CD4-positive, alpha-beta T cell (primary cell): ENCODE results near the gene CRTAP. TPM values are rescaled to one million over a fixed set of nuclear protein-coding genes. Genes with fewer than 3 reads are reported as not detected.

Experiments
- ATAC-seq: fragments of 200-7000 bp; cut with Tn5 transposase; one replicate; pipeline ENCODE4 v1.10.0; 2022; ENCODE audit warnings: mild to moderate bottlenecking; ENCODE audit not compliant: poor library complexity
- CTCF ChIA-PET: fragments of 350-600 bp; sonication (Branson Sonifier 250); formaldehyde crosslinking; loops from one replicate; lab custom pipeline; 2021; ENCODE audit warnings: antibody characterized with exemption, inconsistent platforms; lab: Charles Lee
- POLR2A ChIA-PET: fragments of 350-600 bp; sonication (Branson Sonifier 250); formaldehyde crosslinking; loops from one replicate; lab custom pipeline; 2021; ENCODE audit warnings: antibody characterized with exemption, inconsistent platforms; lab: Charles Lee
- DNase-seq, 14 experiments: peaks; one replicate each; pipeline ENCODE4 v3.0.0-alpha.2; 2013 to 2020; ENCODE audit warnings: mixed read lengths in 2 of 14
- H3K27ac ChIP-seq, 2 donors: one replicate each; pipeline versions ENCODE4 v1.5.1 to v1.7.0; 2013; ENCODE audit warnings: low read length in 2 of 2, low read depth in 1 of 2, mild to moderate bottlenecking in 1 of 2
- H3K27me3 ChIP-seq, 2 experiments: 1 replicate in 1 of 2; 2 replicates in 1 of 2; pipeline versions ENCODE4 v1.6.1 to v1.7.0; 2013; ENCODE audit warnings: low read length in 2 of 2, control low read depth in 1 of 2, mild to moderate bottlenecking in 1 of 2, moderate library complexity in 1 of 2; ENCODE audit not compliant: insufficient read depth in 2 of 2, control insufficient read depth in 1 of 2
- H3K36me3 ChIP-seq: one replicate; pipeline ENCODE4 v1.6.1; 2013; ENCODE audit warnings: low read length, control low read depth; ENCODE audit not compliant: insufficient read depth
- H3K4me1 ChIP-seq: one replicate; pipeline ENCODE4 v1.6.1; 2013; ENCODE audit warnings: low read length, control low read depth; ENCODE audit not compliant: insufficient read depth
- H3K4me3 ChIP-seq: one replicate; pipeline ENCODE4 v1.5.1; 2013; ENCODE audit warnings: mild to moderate bottlenecking, low read length, moderate library complexity
- H3K9me3 ChIP-seq, 2 experiments: 1 replicate in 1 of 2; 2 replicates in 1 of 2; pipeline versions ENCODE4 v1.6.1 to v1.7.0; 2013; ENCODE audit warnings: low read length in 2 of 2, mild to moderate bottlenecking in 2 of 2, control low read depth in 1 of 2, moderate library complexity in 1 of 2; ENCODE audit not compliant: control insufficient read depth in 1 of 2, insufficient read depth in 1 of 2
- H3K27ac Mint-ChIP-seq: one replicate; pipeline ENCODE4 v1.8.0; 2020; ENCODE audit warnings: mixed read lengths
- H3K27me3 Mint-ChIP-seq: one replicate; pipeline ENCODE4 v1.8.0; 2021; ENCODE audit warnings: mixed read lengths
- H3K36me3 Mint-ChIP-seq: one replicate; pipeline ENCODE4 v1.8.0; 2021; ENCODE audit warnings: low read depth, mixed read lengths
- H3K4me1 Mint-ChIP-seq: one replicate; pipeline ENCODE4 v1.8.0; 2021; ENCODE audit warnings: low read depth, mixed read lengths
- H3K4me3 Mint-ChIP-seq: one replicate; pipeline ENCODE4 v1.8.0; 2020; ENCODE audit warnings: mild to moderate bottlenecking, mixed read lengths
- H3K9me3 Mint-ChIP-seq: one replicate; pipeline ENCODE4 v1.8.0; 2020; ENCODE audit warnings: mixed read lengths
- CTCF ChIP-seq: fragments of 200-600 bp; IDR thresholded peaks from one replicate; pipeline ENCODE4 v1.8.0; 2022; ENCODE audit warnings: antibody characterized with exemption, mild to moderate bottlenecking
- intact Hi-C, 2 experiments: fragments of 100-400 bp; cut with DNase I in 1 of 2; cut with micrococcal nuclease in 1 of 2; formaldehyde crosslinking; loops; one replicate each; pipeline versions ENCODE4 v1.15.1 to v1.9.0; 2023 to 2025; cut with DNase I, micrococcal nuclease
- total RNA-seq, 174 experiments: library from RNA in 2 of 174; stranded (reverse) in 2 of 174; gene quantifications; one replicate each; pipeline ENCODE4 v1.2.3 and lab custom pipeline; 2021 to 2026

Gene CRTAP
- total RNA-seq, 2 experiments from 2014 or later, result 38.2 to 40.3 TPM

- H3K4me3 Mint-ChIP-seq, result peak overlapping the region; percentile 49
- no peak overlapping the region for H3K27ac Mint-ChIP-seq
- H3K9me3 Mint-ChIP-seq, result no peaks in the 10 kb centered on the region
- intact Hi-C loops, result loop anchor here in 1 of 2 experiments (10.0 kb wide), 2 partner anchors 409 to 529 kb away; partner anchors contain the start of gene CNOT10
- H3K27ac ChIP-seq, result no peak overlapping the region
- H3K27me3 ChIP-seq, result no peaks in the 10 kb centered on the region
- CTCF ChIA-PET, result interaction anchor here (0.6 to 1.0 kb wide), 3 partner anchors 19 to 694 kb away, joined by 3 to 4 read pairs (median 3); no protein-coding TSS in a partner anchor
- H3K4me1 ChIP-seq, result peaks cover 55% of the 10 kb centered on the region
- TF ChIP-seq CTCF, result no peak
- peaks cover 0 to 8% of the 10 kb centered on the region in 2 experiments for H3K9me3 ChIP-seq
- POLR2A ChIA-PET, result no interaction called here
- DNase-seq, result peak in 1 of 14 experiments; percentile 32
- peaks cover 17% of the 10 kb centered on the region for H3K36me3 ChIP-seq
- peaks cover 49% of the 10 kb centered on the region for H3K36me3 Mint-ChIP-seq
- H3K27me3 Mint-ChIP-seq, result no peaks in the 10 kb centered on the region
- H3K4me1 Mint-ChIP-seq, result peaks cover 72% of the 10 kb centered on the region
- ATAC-seq, result no peak
- no peak overlapping the region for H3K4me3 ChIP-seq
Measured at GRCh38 chr3:33093847-33094246, 20.0 kb upstream of the CRTAP start.

- Histone ChIP-seq H3K27ac (peak overlapping the region in 1 of 2 donors; percentile 15), H3K4me3 (peak overlapping the region; percentile 79), H3K27me3 (no peaks in the 10 kb centered on the region), H3K36me3 (peaks cover 17% of the 10 kb centered on the region), H3K9me3 (peaks cover 0 to 8% of the 10 kb centered on the region in 2 experiments), H3K4me1 (peaks cover 52% of the 10 kb centered on the region)
- DNase-seq (no peak), ATAC-seq (no peak)
- no peak for TF ChIP-seq CTCF
- Mint-ChIP-seq H3K9me3 (no peaks in the 10 kb centered on the region), H3K4me1 (peaks cover 56% of the 10 kb centered on the region), H3K27me3 (no peaks in the 10 kb centered on the region), H3K36me3 (peaks cover 49% of the 10 kb centered on the region), H3K4me3 (peak overlapping the region; percentile 97), H3K27ac (peak overlapping the region; percentile 83)
- intact Hi-C loops, result loop anchor here in 1 of 2 experiments (10.0 kb wide), 2 partner anchors 411 to 531 kb away; partner anchors contain the start of gene CNOT10
- ChIA-PET CTCF (interaction anchor here (1.2 kb wide), 2 partner anchors 16 to 36 kb away, joined by 3 to 5 read pairs; no protein-coding TSS in a partner anchor), POLR2A (interaction anchor here (1.4 to 3.1 kb wide), 2 partner anchors 19 to 681 kb away, joined by 3 to 16 read pairs; partner anchors contain the start of gene CRTAP)
Measured at GRCh38 chr3:33095436-33095835, 18.4 kb upstream of the CRTAP start.

GRCh38 chr3:33096093-33096868 is 17.5 kb upstream of the CRTAP start:
- Mint-ChIP-seq H3K4me1 (peaks cover 48% of the 10 kb centered on the region), H3K36me3 (peaks cover 42% of the 10 kb centered on the region), H3K9me3 (no peaks in the 10 kb centered on the region), H3K27me3 (no peaks in the 10 kb centered on the region), H3K4me3 (peak overlapping the region; percentile 97), H3K27ac (peak overlapping the region; percentile 83)
- Histone ChIP-seq H3K27me3 (no peaks in the 10 kb centered on the region), H3K4me3 (peak overlapping the region; percentile 79), H3K4me1 (peaks cover 46% of the 10 kb centered on the region), H3K27ac (peak overlapping the region; percentile 15 to 35), H3K36me3 (peaks cover 14% of the 10 kb centered on the region), H3K9me3 (peaks cover 0 to 8% of the 10 kb centered on the region in 2 experiments)
- intact Hi-C loops, result loop anchor here in 1 of 2 experiments (2.0 to 10.0 kb wide), 4 partner anchors 17 to 531 kb away; partner anchors contain the start of gene CNOT10
- ATAC-seq, result peak; percentile 53
- DNase-seq, result peak; percentile 29 to 71 (median 36)
- ChIA-PET CTCF (interaction anchor here (0.6 to 1.2 kb wide), 2 partner anchors 32 to 35 kb away, joined by 3 read pairs; no protein-coding TSS in a partner anchor), POLR2A (interaction anchor here (0.7 to 3.1 kb wide), 5 partner anchors 16 to 702 kb away, joined by 3 to 16 read pairs (median 4); partner anchors contain the start of genes CRTAP and PDCD6IP)
- TF ChIP-seq CTCF, result no peak
